Activated CD4-positive, alpha-beta T cell treated with anti-CD3 and anti-CD28 coated beads for 36 hours (primary cell): Measurements from ENCODE around the gene LRMDA. TPM values are rescaled to one million over a fixed set of nuclear protein-coding genes. Genes with fewer than 3 reads are reported as not detected.

Source experiments
- ATAC-seq: fragments of 200-7000 bp; cut with Tn5 transposase; one replicate; pipeline ENCODE4 v1.10.0; 2021; ENCODE audit warnings: mild to moderate bottlenecking, moderate library complexity
- CTCF ChIA-PET: fragments of 350-600 bp; sonication (Branson Sonifier 250); formaldehyde crosslinking; loops from one replicate; lab custom pipeline; 2021; ENCODE audit warnings: antibody characterized with exemption; lab: Charles Lee
- POLR2A ChIA-PET: fragments of 350-600 bp; sonication (Branson Sonifier 250); formaldehyde crosslinking; loops from one replicate; lab custom pipeline; 2021; ENCODE audit warnings: antibody characterized with exemption, inconsistent platforms; lab: Charles Lee
- DNase-seq: peaks from one replicate; pipeline ENCODE4 v3.0.0-alpha.2; 2020
- H3K27ac Mint-ChIP-seq: one replicate; pipeline ENCODE4 v1.8.0; 2021; ENCODE audit warnings: mixed read lengths
- H3K27me3 Mint-ChIP-seq: one replicate; pipeline ENCODE4 v1.8.0; 2021; ENCODE audit warnings: mixed read lengths
- H3K36me3 Mint-ChIP-seq: one replicate; pipeline ENCODE4 v1.8.0; 2021; ENCODE audit warnings: low read depth, mixed read lengths
- H3K4me1 Mint-ChIP-seq: one replicate; pipeline ENCODE4 v1.8.0; 2021; ENCODE audit warnings: mixed read lengths
- H3K4me3 Mint-ChIP-seq: one replicate; pipeline ENCODE4 v1.8.0; 2021; ENCODE audit warnings: mild to moderate bottlenecking, moderate library complexity, mixed read lengths
- H3K9me3 Mint-ChIP-seq: one replicate; pipeline ENCODE4 v1.8.0; 2021; ENCODE audit warnings: low read depth, mixed read lengths
- intact Hi-C, 2 experiments: fragments of 100-400 bp; cut with DNase I in 1 of 2; cut with micrococcal nuclease in 1 of 2; formaldehyde crosslinking; loops; one replicate each; pipeline versions ENCODE4 v1.14.2 to v1.15.1; 2022 to 2024; cut with DNase I, micrococcal nuclease
- total RNA-seq, 2 experiments: library from RNA; stranded (reverse); gene quantifications; one replicate each; pipeline ENCODE4 v1.2.3, GENCODE V29; 2021

LRMDA gene
- total RNA-seq, 2 experiments from 2014 or later = not detected

DNA sequence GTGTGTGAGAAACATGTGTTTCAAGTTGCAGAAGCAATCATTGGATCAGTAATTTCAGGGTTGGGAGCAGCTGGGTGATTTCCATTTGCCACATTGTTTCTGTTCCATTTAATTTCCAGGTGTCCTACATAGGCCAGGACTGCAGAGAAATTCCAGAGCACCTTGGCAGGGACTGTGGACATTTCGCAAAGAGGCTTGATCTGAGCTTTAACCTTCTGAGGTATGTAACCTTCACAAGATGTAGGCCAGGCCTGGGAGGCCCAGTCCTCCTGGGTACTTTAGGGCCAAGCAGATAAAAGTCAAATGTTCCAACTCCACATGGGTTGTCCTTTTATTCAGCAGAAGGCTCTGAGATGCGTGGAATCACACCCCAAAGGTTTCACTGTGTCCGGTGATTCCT lies 6.9 kb downstream of the LRMDA start:
- ATAC-seq = no peak
- no peak for DNase-seq
- ChIA-PET CTCF (no interaction called here), POLR2A (no interaction called here)
- intact Hi-C loops = no loop called here
- no peak overlapping the region for H3K27ac Mint-ChIP-seq
- peaks cover 16% of the 10 kb centered on the region for H3K27me3 Mint-ChIP-seq
- H3K9me3 Mint-ChIP-seq = peaks cover 7% of the 10 kb centered on the region
- no peak overlapping the region for H3K4me3 Mint-ChIP-seq
- no peaks in the 10 kb centered on the region for H3K36me3 Mint-ChIP-seq
- no peaks in the 10 kb centered on the region for H3K4me1 Mint-ChIP-seq

- ChIA-PET CTCF (no interaction called here), POLR2A (no interaction called here)
- Mint-ChIP-seq H3K36me3 (no peaks in the 10 kb centered on the region), H3K4me1 (no peaks in the 10 kb centered on the region), H3K9me3 (peaks cover 15% of the 10 kb centered on the region), H3K27ac (no peak overlapping the region), H3K4me3 (no peak overlapping the region), H3K27me3 (peaks cover 11% of the 10 kb centered on the region)
- intact Hi-C loops = no loop called here
- no peak for ATAC-seq
- no peak for DNase-seq
Measured at GRCh38 chr10:75439811-75440210, 8.4 kb downstream of the LRMDA start.

DNA sequence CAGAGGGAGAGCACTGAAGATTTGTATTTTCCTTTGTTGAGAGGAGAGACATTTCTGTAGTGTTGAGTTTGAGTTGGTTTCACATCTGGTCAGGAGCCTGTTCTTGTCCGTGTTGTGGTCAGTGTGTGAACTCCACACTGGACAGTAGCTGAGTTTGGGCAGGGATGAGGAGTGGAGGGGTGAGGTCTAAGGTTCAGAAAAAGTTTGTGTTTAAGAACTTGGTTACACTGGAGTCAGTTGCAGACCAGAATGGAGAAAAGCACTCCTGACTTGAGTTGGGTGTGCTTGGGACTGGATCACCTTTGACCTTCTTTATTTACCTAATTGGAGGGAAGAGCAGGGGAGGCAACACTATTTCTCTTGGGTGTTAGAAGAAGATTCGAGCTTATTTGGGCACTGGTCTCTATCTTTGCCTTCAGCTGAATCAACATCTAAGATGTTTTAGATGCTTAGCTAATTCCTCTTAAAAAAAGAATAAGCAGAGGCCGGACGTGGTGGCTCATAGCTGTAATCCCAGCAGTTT lies 8.9 kb downstream of the LRMDA start:
- H3K9me3 Mint-ChIP-seq = peaks cover 15% of the 10 kb centered on the region
- DNase-seq (no peak), ATAC-seq (no peak)
- no peaks in the 10 kb centered on the region for H3K36me3 Mint-ChIP-seq
- H3K4me3 Mint-ChIP-seq = no peak overlapping the region
- ChIA-PET POLR2A (no interaction called here), CTCF (no interaction called here)
- H3K27me3 Mint-ChIP-seq = peaks cover 11% of the 10 kb centered on the region
- H3K4me1 Mint-ChIP-seq = no peaks in the 10 kb centered on the region
- intact Hi-C loops = no loop called here
- H3K27ac Mint-ChIP-seq = no peak overlapping the region

DNA sequence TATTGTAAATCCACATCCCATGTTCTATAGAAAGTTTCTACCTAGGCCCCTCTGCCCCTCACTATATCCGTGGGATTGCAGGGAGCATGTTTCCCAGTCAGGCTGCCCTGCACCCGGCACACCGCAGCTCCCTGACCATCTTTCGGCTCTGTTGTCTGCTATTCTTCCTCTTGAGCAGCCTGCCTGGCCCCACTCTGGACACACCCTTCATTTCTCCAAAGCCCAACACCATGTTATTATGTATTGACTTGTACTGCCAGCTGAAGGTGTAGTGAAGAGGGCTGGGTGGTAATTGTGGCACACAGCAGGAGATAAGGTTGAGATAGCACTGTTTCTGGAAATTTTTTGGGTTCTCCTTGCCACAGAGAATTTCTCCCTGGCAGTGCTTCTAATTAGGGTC lies 9.8 kb downstream of the LRMDA start:
- peaks cover 15% of the 10 kb centered on the region for H3K9me3 Mint-ChIP-seq
- no peaks in the 10 kb centered on the region for H3K36me3 Mint-ChIP-seq
- DNase-seq (no peak), ATAC-seq (no peak)
- peaks cover 8% of the 10 kb centered on the region for H3K27me3 Mint-ChIP-seq
- ChIA-PET POLR2A (no interaction called here), CTCF (interaction anchor here (0.7 kb wide), 1 partner anchor 1755 kb away, joined by 5 read pairs; no protein-coding TSS in a partner anchor)
- no peak overlapping the region for H3K27ac Mint-ChIP-seq
- no peak overlapping the region for H3K4me3 Mint-ChIP-seq
- intact Hi-C loops = no loop called here
- no peaks in the 10 kb centered on the region for H3K4me1 Mint-ChIP-seq

DNA sequence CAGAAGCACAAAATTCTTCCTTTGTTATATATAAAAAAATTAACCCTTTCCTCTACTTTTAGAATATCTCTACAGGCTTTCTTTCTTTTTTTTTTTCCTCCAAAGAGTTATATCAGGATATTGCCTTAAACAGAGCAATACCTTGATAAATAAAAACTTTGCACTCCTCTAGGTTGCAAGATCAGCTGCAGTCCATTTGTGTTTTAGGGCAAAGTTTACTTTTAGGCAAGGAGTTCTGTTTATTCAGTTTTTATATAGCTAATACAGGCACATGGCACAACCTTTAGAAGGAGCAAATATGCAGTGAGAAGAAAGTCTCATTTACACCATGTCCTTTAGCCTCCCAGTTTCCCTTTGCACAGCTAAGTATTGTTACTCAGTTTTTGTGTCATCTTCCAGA lies 10.3 kb downstream of the LRMDA start:
- Mint-ChIP-seq H3K4me1 (no peaks in the 10 kb centered on the region), H3K27ac (no peak overlapping the region), H3K36me3 (no peaks in the 10 kb centered on the region), H3K9me3 (peaks cover 19% of the 10 kb centered on the region), H3K4me3 (no peak overlapping the region), H3K27me3 (peaks cover 8% of the 10 kb centered on the region)
- intact Hi-C loops = no loop called here
- POLR2A ChIA-PET = no interaction called here
- CTCF ChIA-PET = interaction anchor here (0.7 kb wide), 1 partner anchor 1754 kb away, joined by 5 read pairs; no protein-coding TSS in a partner anchor
- no peak for DNase-seq
- ATAC-seq = no peak

- Mint-ChIP-seq H3K4me3 (no peak overlapping the region), H3K4me1 (no peaks in the 10 kb centered on the region), H3K36me3 (no peaks in the 10 kb centered on the region), H3K9me3 (peaks cover 22% of the 10 kb centered on the region), H3K27me3 (peaks cover 10% of the 10 kb centered on the region), H3K27ac (no peak overlapping the region)
- POLR2A ChIA-PET = no interaction called here
- CTCF ChIA-PET = no interaction called here
- no peak for DNase-seq
- intact Hi-C loops = no loop called here
- ATAC-seq = no peak
Measured at GRCh38 chr10:75443362-75443761, 11.9 kb downstream of the LRMDA start.

DNA sequence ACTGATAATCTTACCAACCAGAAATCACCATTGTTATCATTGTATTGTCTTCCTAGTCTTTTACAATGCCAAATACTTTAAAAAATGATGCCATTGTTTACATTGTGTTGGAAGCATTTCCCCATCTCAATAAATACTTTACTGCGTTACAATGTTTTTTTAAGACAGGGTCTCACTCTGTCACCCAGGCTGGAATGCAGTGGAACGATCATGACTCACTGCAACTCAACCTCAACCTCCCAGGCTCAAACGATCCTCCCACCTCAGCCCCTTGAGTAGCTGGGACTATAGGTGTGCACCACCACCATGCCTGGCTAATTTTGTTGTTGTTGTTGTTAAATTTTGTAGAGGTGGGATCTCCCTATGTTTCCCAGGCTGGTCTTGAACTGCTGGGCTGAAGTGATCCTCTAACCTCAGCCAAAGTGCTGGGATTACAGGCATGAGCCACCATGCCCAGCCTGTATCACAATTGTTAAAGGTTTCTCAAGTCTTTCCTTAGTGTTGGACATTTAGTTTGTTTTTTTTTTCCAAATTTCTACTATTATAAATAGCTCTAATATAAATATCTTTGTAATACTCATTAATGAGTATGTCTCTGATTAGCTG lies 13.5 kb downstream of the LRMDA start:
- Mint-ChIP-seq H3K4me1 (no peaks in the 10 kb centered on the region), H3K36me3 (no peaks in the 10 kb centered on the region), H3K27me3 (peaks cover 14% of the 10 kb centered on the region), H3K27ac (no peak overlapping the region), H3K9me3 (peaks cover 22% of the 10 kb centered on the region), H3K4me3 (no peak overlapping the region)
- ChIA-PET CTCF (no interaction called here), POLR2A (interaction anchor here (0.6 kb wide), 1 partner anchor 24 kb away, joined by 3 read pairs; no protein-coding TSS in a partner anchor)
- intact Hi-C loops = no loop called here
- DNase-seq = no peak
- no peak for ATAC-seq

GRCh38 chr10:75446508-75446907 lies 15.1 kb downstream of the LRMDA start:
- no peak for DNase-seq
- no peaks in the 10 kb centered on the region for H3K36me3 Mint-ChIP-seq
- ATAC-seq = no peak
- peaks cover 22% of the 10 kb centered on the region for H3K9me3 Mint-ChIP-seq
- H3K27ac Mint-ChIP-seq = no peak overlapping the region
- CTCF ChIA-PET = interaction anchor here (0.6 kb wide), 1 partner anchor 609 kb away, joined by 3 read pairs; no protein-coding TSS in a partner anchor
- no peak overlapping the region for H3K4me3 Mint-ChIP-seq
- POLR2A ChIA-PET = no interaction called here
- no peaks in the 10 kb centered on the region for H3K4me1 Mint-ChIP-seq
- H3K27me3 Mint-ChIP-seq = peaks cover 9% of the 10 kb centered on the region
- intact Hi-C loops = no loop called here

GRCh38 chr10:75448166-75448565 lies 16.7 kb downstream of the LRMDA start:
- no peaks in the 10 kb centered on the region for H3K4me1 Mint-ChIP-seq
- intact Hi-C loops = no loop called here
- peaks cover 9% of the 10 kb centered on the region for H3K27me3 Mint-ChIP-seq
- ATAC-seq = no peak
- peaks cover 15% of the 10 kb centered on the region for H3K9me3 Mint-ChIP-seq
- DNase-seq = no peak
- H3K36me3 Mint-ChIP-seq = no peaks in the 10 kb centered on the region
- no peak overlapping the region for H3K27ac Mint-ChIP-seq
- POLR2A ChIA-PET = no interaction called here
- CTCF ChIA-PET = no interaction called here
- H3K4me3 Mint-ChIP-seq = no peak overlapping the region

DNA sequence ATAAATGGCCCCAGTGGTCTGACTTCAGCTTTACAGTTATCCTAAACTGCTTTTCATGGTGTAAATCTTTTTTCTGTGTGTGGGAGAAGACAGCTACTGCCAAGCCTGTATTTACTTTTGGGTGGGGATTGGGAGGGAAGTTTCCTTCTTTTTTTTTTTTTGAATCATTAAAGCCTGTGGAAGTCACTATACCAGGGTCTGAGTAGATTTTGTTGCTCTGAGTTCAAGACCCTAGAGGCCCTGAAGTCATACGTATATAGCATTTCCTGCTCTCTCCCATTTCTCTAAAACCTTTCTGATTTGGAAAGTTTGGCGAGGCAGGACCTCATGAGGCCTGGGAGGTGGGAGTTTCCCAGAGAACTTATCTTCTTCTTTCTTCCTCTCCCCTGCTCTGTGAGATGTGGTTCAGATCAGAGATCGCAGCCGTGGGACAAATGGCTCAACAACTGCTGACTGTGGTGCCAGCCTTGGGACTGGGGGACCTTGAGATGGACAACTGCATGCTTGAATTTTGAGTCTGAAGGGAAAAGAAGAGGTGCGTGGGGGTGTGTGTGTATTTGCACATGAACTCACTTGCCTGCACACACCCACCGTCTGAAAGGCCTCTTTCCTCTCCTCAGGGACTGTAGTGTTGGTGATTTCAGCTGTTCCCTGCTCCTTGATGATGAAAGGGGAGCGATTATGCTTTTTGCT lies 18.1 kb downstream of the LRMDA start:
- DNase-seq = no peak
- ChIA-PET CTCF (interaction anchor here (0.6 kb wide), 1 partner anchor 51 kb away, joined by 3 read pairs; no protein-coding TSS in a partner anchor), POLR2A (interaction anchor here (0.7 kb wide), 1 partner anchor 49 kb away, joined by 3 read pairs; no protein-coding TSS in a partner anchor)
- intact Hi-C loops = no loop called here
- H3K27me3 Mint-ChIP-seq = peaks cover 9% of the 10 kb centered on the region
- ATAC-seq = no peak
- H3K9me3 Mint-ChIP-seq = peaks cover 7% of the 10 kb centered on the region
- no peaks in the 10 kb centered on the region for H3K4me1 Mint-ChIP-seq
- no peaks in the 10 kb centered on the region for H3K36me3 Mint-ChIP-seq
- H3K4me3 Mint-ChIP-seq = no peak overlapping the region
- H3K27ac Mint-ChIP-seq = no peak overlapping the region

- H3K27me3 Mint-ChIP-seq = peaks cover 9% of the 10 kb centered on the region
- DNase-seq = no peak
- CTCF ChIA-PET = interaction anchor here (0.6 kb wide), 1 partner anchor 51 kb away, joined by 3 read pairs; no protein-coding TSS in a partner anchor
- H3K4me1 Mint-ChIP-seq = no peaks in the 10 kb centered on the region
- POLR2A ChIA-PET = no interaction called here
- intact Hi-C loops = no loop called here
- peaks cover 7% of the 10 kb centered on the region for H3K9me3 Mint-ChIP-seq
- ATAC-seq = no peak
- H3K27ac Mint-ChIP-seq = no peak overlapping the region
- no peaks in the 10 kb centered on the region for H3K36me3 Mint-ChIP-seq
- no peak overlapping the region for H3K4me3 Mint-ChIP-seq
Measured at GRCh38 chr10:75450075-75450445, 18.6 kb downstream of the LRMDA start.
